Esophagus (tissue), 2 donors: Measurements from ENCODE around the gene THAP2. TPM values are rescaled to one million over a fixed set of nuclear protein-coding genes. Genes with fewer than 3 reads are reported as not detected.
"Not testable (repeated sequence)": the region's sequence is repeated elsewhere in the genome, so short reads cannot be mapped to it uniquely, and the experiment has no call there.

Experiments used
- H3K27ac ChIP-seq, 2 donors: one replicate each; pipeline ENCODE4 v1.5.1; 2013; ENCODE audit warnings: low read depth in 2 of 2, mild to moderate bottlenecking in 2 of 2, inconsistent platforms in 1 of 2, low read length in 1 of 2, moderate library complexity in 1 of 2
- H3K27me3 ChIP-seq, 2 donors: one replicate each; pipeline ENCODE4 v1.6.1; 2013; ENCODE audit warnings: low read length in 2 of 2, control low read depth in 1 of 2, mild to moderate bottlenecking in 1 of 2; ENCODE audit not compliant: insufficient read depth in 2 of 2, control insufficient read depth in 1 of 2
- H3K36me3 ChIP-seq, 2 donors: one replicate each; pipeline ENCODE4 v1.6.1; 2013; ENCODE audit warnings: low read length in 1 of 2; ENCODE audit not compliant: control insufficient read depth in 2 of 2, insufficient read depth in 2 of 2
- H3K4me1 ChIP-seq, 2 donors: one replicate each; pipeline ENCODE4 v1.6.1; 2013; ENCODE audit warnings: low read length in 1 of 2; ENCODE audit not compliant: control insufficient read depth in 2 of 2, insufficient read depth in 2 of 2
- H3K4me3 ChIP-seq, 2 donors: one replicate each; pipeline ENCODE4 v1.5.1; 2013; ENCODE audit warnings: low read length in 2 of 2, mild to moderate bottlenecking in 2 of 2, low read depth in 1 of 2, moderate library complexity in 1 of 2
- H3K9me3 ChIP-seq, 2 donors: one replicate each; pipeline ENCODE4 v1.6.1; 2013; ENCODE audit warnings: mild to moderate bottlenecking in 2 of 2, low read depth in 1 of 2, low read length in 1 of 2, moderate library complexity in 1 of 2; ENCODE audit not compliant: control insufficient read depth in 2 of 2, insufficient read depth in 1 of 2
- WGBS, 2 donors: extraction: QIAGEN DNeasy Blood & Tissue Kit; methylation state at CpG; one replicate each; pipeline ENCODE4 v1.1.7; 2013; 5-methylcytosine and 5-hydroxymethylcytosine counted together
- polyA plus RNA-seq, 2 donors: library from polyadenylated mRNA; stranded (reverse); fragments of 200-250 nt; gene quantifications; one replicate each; pipeline ENCODE4 v1.2.3, GENCODE V29; 2013
- donor health status: healthy with polysubstance abuse.
- donor health status: Bipolar disorder and iron deficiency.

The THAP2 gene
- polyA plus RNA-seq, 2 donors: 3.6 to 5.7 TPM

GRCh38 chr12:71693126-71693525 lies 29.0 kb downstream of the THAP2 start:
- Histone ChIP-seq H3K27ac (peak overlapping the region in 1 of 2 donors; percentile 42), H3K9me3 (no peaks in the 10 kb centered on the region), H3K27me3 (no peaks in the 10 kb centered on the region), H3K4me1 (peaks cover 0 to 2% of the 10 kb centered on the region in 2 donors), H3K4me3 (no peak overlapping the region), H3K36me3 (peaks cover 0 to 3% of the 10 kb centered on the region in 2 donors)
- WGBS, 2 donors: 85 to 88% methylated on average over 7 of the region's 7 CpGs

GRCh38 chr12:71693651-71694050 lies 29.6 kb downstream of the THAP2 start:
- H3K36me3 ChIP-seq, H3K4me1 ChIP-seq, H3K4me3 ChIP-seq, H3K9me3 ChIP-seq, H3K27me3 ChIP-seq: not testable (repeated sequence)
- peak overlapping the region; percentile 68 to 92 for H3K27ac ChIP-seq
- WGBS, 2 donors: 77 to 84% methylated on average over 5 of the region's 5 CpGs

GRCh38 chr12:71694099-71694820 lies 30.2 kb downstream of the THAP2 start:
- H3K4me1 ChIP-seq: peaks cover 0 to 2% of the 10 kb centered on the region in 2 donors
- no peaks in the 10 kb centered on the region for H3K9me3 ChIP-seq
- H3K4me3 ChIP-seq: no peak overlapping the region
- H3K36me3 ChIP-seq: peaks cover 2 to 3% of the 10 kb centered on the region in 2 donors
- peak overlapping the region; percentile 85 to 92 for H3K27ac ChIP-seq
- H3K27me3 ChIP-seq: no peaks in the 10 kb centered on the region
- WGBS, 2 donors: 91 to 100% methylated on average over 1 of the region's 1 CpG

- H3K4me1 ChIP-seq: peaks cover 0 to 2% of the 10 kb centered on the region in 2 donors
- H3K36me3 ChIP-seq: peaks cover 7% of the 10 kb centered on the region in 2 donors
- no peaks in the 10 kb centered on the region for H3K27me3 ChIP-seq
- no peaks in the 10 kb centered on the region for H3K9me3 ChIP-seq
- H3K4me3 ChIP-seq: no peak overlapping the region
- no peak overlapping the region for H3K27ac ChIP-seq
- 91 to 95% methylated on average over 1 of the region's 1 CpG for WGBS, 2 donors
Measured at GRCh38 chr12:71695782-71696181, 31.7 kb downstream of the THAP2 start.

- not testable (repeated sequence) for H3K27me3 ChIP-seq, H3K4me3 ChIP-seq, H3K27ac ChIP-seq, H3K36me3 ChIP-seq, H3K9me3 ChIP-seq, H3K4me1 ChIP-seq
- 85 to 87% methylated on average over 8 of the region's 8 CpGs for WGBS, 2 donors
Measured at GRCh38 chr12:71702181-71702580, 38.1 kb downstream of the THAP2 start.

GRCh38 chr12:71702590-71702989 lies 38.5 kb downstream of the THAP2 start:
- no peak overlapping the region for H3K4me3 ChIP-seq
- H3K4me1 ChIP-seq: peaks cover 0 to 10% of the 10 kb centered on the region in 2 donors
- 84% methylated on average over 5 of the region's 5 CpGs for WGBS, 2 donors
- H3K27ac ChIP-seq: no peak overlapping the region
- H3K36me3 ChIP-seq: peaks cover 7% of the 10 kb centered on the region in 2 donors
- peaks cover 0 to 3% of the 10 kb centered on the region in 2 donors for H3K9me3 ChIP-seq
- no peaks in the 10 kb centered on the region for H3K27me3 ChIP-seq

GRCh38 chr12:71703206-71703605 lies 39.1 kb downstream of the THAP2 start:
- peaks cover 0 to 10% of the 10 kb centered on the region in 2 donors for H3K4me1 ChIP-seq
- no peaks in the 10 kb centered on the region for H3K27me3 ChIP-seq
- 48 to 52% methylated on average over 2 of the region's 2 CpGs for WGBS, 2 donors
- H3K4me3 ChIP-seq: no peak overlapping the region
- peaks cover 0 to 3% of the 10 kb centered on the region in 2 donors for H3K9me3 ChIP-seq
- peaks cover 7% of the 10 kb centered on the region in 2 donors for H3K36me3 ChIP-seq
- H3K27ac ChIP-seq: no peak overlapping the region

GRCh38 chr12:71704920-71705319 lies 40.8 kb downstream of the THAP2 start:
- peak overlapping the region; percentile 65 to 83 for H3K27ac ChIP-seq
- WGBS, 2 donors: 58 to 66% methylated on average over 2 of the region's 2 CpGs
- H3K27me3 ChIP-seq: no peaks in the 10 kb centered on the region
- peaks cover 0 to 3% of the 10 kb centered on the region in 2 donors for H3K9me3 ChIP-seq
- H3K36me3 ChIP-seq: peaks cover 4 to 6% of the 10 kb centered on the region in 2 donors
- no peak overlapping the region for H3K4me3 ChIP-seq
- H3K4me1 ChIP-seq: peaks cover 0 to 10% of the 10 kb centered on the region in 2 donors

GRCh38 chr12:71708658-71709057 lies 44.6 kb downstream of the THAP2 start:
- 63 to 89% methylated on average over 1 of the region's 1 CpG for WGBS, 2 donors
- Histone ChIP-seq H3K4me1 (peaks cover 0 to 10% of the 10 kb centered on the region in 2 donors), H3K36me3 (no peaks in the 10 kb centered on the region), H3K27me3 (no peaks in the 10 kb centered on the region), H3K9me3 (peaks cover 0 to 3% of the 10 kb centered on the region in 2 donors), H3K4me3 (no peak overlapping the region), H3K27ac (no peak overlapping the region)
